Endothelial cell (in vitro differentiated cells): Measurements from ENCODE around the gene DCLK1. TPM values are rescaled to one million over a fixed set of nuclear protein-coding genes. Genes with fewer than 3 reads are reported as not detected.
A peak's percentile ranks its signal among the peaks of the same experiment; 100 is the strongest.
"Not testable (repeated sequence)": the region's sequence is repeated elsewhere in the genome, so short reads cannot be mapped to it uniquely, and the experiment has no call there.

Experiments used
- DNase-seq: peaks from one replicate; pipeline ENCODE4 v3.0.0; 2021; ENCODE audit warnings: low spot score
- H3K27ac Mint-ChIP-seq: one replicate; pipeline ENCODE4 v1.8.0; 2021; ENCODE audit warnings: mixed read lengths, inconsistent platforms; ENCODE audit not compliant: unreplicated experiment
- H3K27me3 Mint-ChIP-seq: one replicate; pipeline ENCODE4 v1.8.0; 2021; ENCODE audit warnings: mild to moderate bottlenecking, moderate library complexity, mixed read lengths, inconsistent platforms; ENCODE audit not compliant: unreplicated experiment
- H3K36me3 Mint-ChIP-seq: one replicate; pipeline ENCODE4 v1.8.0; 2021; ENCODE audit warnings: mild to moderate bottlenecking, low read depth, mixed read lengths, inconsistent platforms; ENCODE audit not compliant: unreplicated experiment
- H3K4me1 Mint-ChIP-seq: one replicate; pipeline ENCODE4 v1.8.0; 2021; ENCODE audit warnings: mild to moderate bottlenecking, mixed read lengths, inconsistent platforms; ENCODE audit not compliant: unreplicated experiment
- H3K4me3 Mint-ChIP-seq: one replicate; pipeline ENCODE4 v1.8.0; 2021; ENCODE audit warnings: mild to moderate bottlenecking, mixed read lengths, inconsistent platforms; ENCODE audit not compliant: unreplicated experiment
- H3K9me3 Mint-ChIP-seq: one replicate; pipeline ENCODE4 v1.8.0; 2021; ENCODE audit warnings: mixed read lengths, inconsistent platforms; ENCODE audit not compliant: unreplicated experiment
- CTCF ChIP-seq: fragments of 200-600 bp; sonication (generic); IDR thresholded peaks from one replicate; pipeline ENCODE4 v1.5.0; 2021; ENCODE audit warnings: antibody characterized with exemption; ENCODE audit not compliant: unreplicated experiment
- total RNA-seq: library from RNA; stranded (reverse); fragmentation: NEBNext Ultra II Directional; extraction: Animal tissue kit (Norgen Biotek cat#: 25700); gene quantifications from one replicate; pipeline ENCODE4 v1.2.1, GENCODE V29; 2021; ENCODE audit not compliant: unreplicated experiment

DCLK1 gene
- total RNA-seq, 1 donor from 2014 or later, result 1.6 TPM

- no peak for TF ChIP-seq CTCF
- Mint-ChIP-seq H3K27ac (no peak overlapping the region), H3K27me3 (peaks cover 4% of the 10 kb centered on the region), H3K9me3 (no peaks in the 10 kb centered on the region), H3K36me3 (no peaks in the 10 kb centered on the region), H3K4me3 (no peak overlapping the region), H3K4me1 (no peaks in the 10 kb centered on the region)
- DNase-seq, result no peak
Measured at GRCh38 chr13:35983206-35983605, 148.0 kb downstream of the DCLK1 start.

DNA sequence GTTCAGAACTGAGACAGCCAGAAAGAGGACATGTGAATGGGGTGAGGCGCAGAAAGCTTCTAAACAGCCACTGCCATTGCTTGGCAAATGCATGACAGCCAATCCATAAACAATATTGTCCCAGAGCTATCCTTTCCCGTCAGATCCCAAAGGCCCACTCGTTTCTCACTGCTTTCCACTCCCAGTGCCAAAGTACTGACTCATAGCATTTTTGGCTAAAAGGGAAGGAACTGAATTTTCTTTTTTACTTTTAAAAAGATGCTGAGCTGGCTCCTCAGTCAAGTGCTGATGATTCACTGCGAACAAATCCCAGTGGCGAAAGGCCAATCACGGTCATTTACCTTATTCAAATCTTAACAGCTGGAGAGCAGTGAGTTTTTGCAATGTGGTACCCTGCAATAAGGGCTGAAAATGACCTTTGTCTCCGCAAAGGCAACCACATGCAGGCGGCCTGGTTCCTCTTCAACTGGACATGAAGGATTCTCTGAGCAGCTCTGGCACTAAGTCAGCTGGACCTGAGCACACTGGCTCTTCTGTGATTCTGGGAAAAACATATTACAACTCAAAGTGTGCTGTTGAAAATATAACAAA, 151.7 kb downstream of the DCLK1 start:
- no peaks in the 10 kb centered on the region for H3K27me3 Mint-ChIP-seq
- TF ChIP-seq CTCF, result no peak
- no peak overlapping the region for H3K27ac Mint-ChIP-seq
- H3K4me1 Mint-ChIP-seq, result no peaks in the 10 kb centered on the region
- no peaks in the 10 kb centered on the region for H3K36me3 Mint-ChIP-seq
- no peaks in the 10 kb centered on the region for H3K9me3 Mint-ChIP-seq
- DNase-seq, result no peak
- no peak overlapping the region for H3K4me3 Mint-ChIP-seq

GRCh38 chr13:35978607-35979316, 152.4 kb downstream of the DCLK1 start:
- DNase-seq, result peak; percentile 58
- no peak overlapping the region for H3K27ac Mint-ChIP-seq
- H3K36me3 Mint-ChIP-seq, result no peaks in the 10 kb centered on the region
- no peaks in the 10 kb centered on the region for H3K9me3 Mint-ChIP-seq
- no peaks in the 10 kb centered on the region for H3K4me1 Mint-ChIP-seq
- no peaks in the 10 kb centered on the region for H3K27me3 Mint-ChIP-seq
- no peak overlapping the region for H3K4me3 Mint-ChIP-seq
- peak; percentile 95 for TF ChIP-seq CTCF

DNA sequence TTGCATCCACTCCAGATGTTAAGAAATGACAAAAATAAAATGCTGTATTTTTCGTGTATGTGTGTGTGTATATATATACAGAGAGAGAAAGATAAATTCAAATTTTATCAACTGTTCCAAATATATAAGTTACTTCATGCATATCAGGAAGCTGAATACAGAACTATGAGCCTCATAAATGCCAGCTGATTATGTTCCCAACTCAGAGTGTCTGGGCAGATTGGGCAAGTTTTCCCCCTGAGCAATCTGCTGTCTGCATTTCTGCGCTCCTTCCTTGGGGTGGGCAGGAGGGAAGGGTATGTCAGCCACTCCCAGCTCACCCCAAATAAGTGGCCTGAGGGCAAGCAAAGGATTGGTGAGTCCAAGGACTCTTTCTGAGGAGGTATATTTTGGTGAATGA, 154.1 kb downstream of the DCLK1 start:
- no peak overlapping the region for H3K4me3 Mint-ChIP-seq
- H3K4me1 Mint-ChIP-seq, result no peaks in the 10 kb centered on the region
- no peaks in the 10 kb centered on the region for H3K36me3 Mint-ChIP-seq
- TF ChIP-seq CTCF, result no peak
- DNase-seq, result no peak
- peaks cover 6% of the 10 kb centered on the region for H3K27me3 Mint-ChIP-seq
- H3K9me3 Mint-ChIP-seq, result no peaks in the 10 kb centered on the region
- H3K27ac Mint-ChIP-seq, result no peak overlapping the region

DNA sequence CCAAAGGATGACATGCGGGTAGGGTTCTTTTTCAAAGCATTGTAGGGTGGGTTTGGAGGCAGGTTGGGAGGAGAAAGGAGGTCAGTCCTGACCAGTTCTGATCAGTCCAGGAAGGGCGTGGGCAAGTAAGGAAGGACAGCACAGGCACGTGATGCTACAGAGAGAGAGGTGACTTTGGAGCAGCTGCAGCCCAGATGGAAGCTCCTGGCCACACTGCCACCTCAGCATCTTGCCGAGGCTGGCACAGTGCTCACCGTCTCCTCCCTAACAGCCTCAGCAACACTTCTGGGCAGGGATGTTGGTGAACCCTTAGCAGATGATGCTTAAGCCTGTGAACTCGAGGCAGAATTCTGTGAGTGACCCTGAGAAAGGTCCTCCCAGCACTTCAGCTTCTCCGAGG, 155.1 kb downstream of the DCLK1 start:
- Mint-ChIP-seq H3K27me3 (peaks cover 9% of the 10 kb centered on the region), H3K4me3 (no peak overlapping the region), H3K27ac (no peak overlapping the region), H3K36me3 (no peaks in the 10 kb centered on the region), H3K9me3 (no peaks in the 10 kb centered on the region), H3K4me1 (no peaks in the 10 kb centered on the region)
- no peak for DNase-seq
- no peak for TF ChIP-seq CTCF

GRCh38 chr13:35966951-35967350, 164.2 kb downstream of the DCLK1 start:
- H3K27ac Mint-ChIP-seq, H3K36me3 Mint-ChIP-seq, H3K9me3 Mint-ChIP-seq, DNase-seq, H3K4me1 Mint-ChIP-seq, H3K4me3 Mint-ChIP-seq, H3K27me3 Mint-ChIP-seq: not testable (repeated sequence)
